HL-60/S4 (cell line): ENCODE results near the gene IFNE.

Experiments
- in situ Hi-C: fragments of 300-500 bp; cut with MboI; formaldehyde crosslinking; loops from 2 replicates; pipeline ENCODE4 v1.14.3; 2022; ENCODE audit warnings: low sequenced_read_pairs

Gene IFNE

GRCh38 chr9:21432672-21433425 is 49.3 kb downstream of the IFNE start:
- in situ Hi-C loops, result no loop called here
